H9 (cell line): ENCODE results near the gene PNLDC1. TPM values are rescaled to one million over a fixed set of nuclear protein-coding genes. Genes with fewer than 3 reads are reported as not detected.

Experiments used
- DNase-seq: peaks from one replicate; pipeline ENCODE4 v3.0.0-alpha.2; 2017
- H2AFZ ChIP-seq: one replicate; pipeline ENCODE4 v1.6.1; 2013; ENCODE audit warnings: mild to moderate bottlenecking, low read length, control low read depth, moderate library complexity
- H2AK5ac ChIP-seq: 2 replicates; pipeline ENCODE4 v1.6.1; 2013; ENCODE audit warnings: low read length, control low read depth, mixed read lengths; ENCODE audit not compliant: insufficient read length
- H2BK120ac ChIP-seq: one replicate; pipeline ENCODE4 v1.6.1; 2013; ENCODE audit warnings: low read depth, mild to moderate bottlenecking, low read length, control low read depth, inconsistent platforms; ENCODE audit not compliant: poor library complexity, severe bottlenecking
- H2BK12ac ChIP-seq: 2 replicates; pipeline ENCODE4 v1.6.1; 2013; ENCODE audit warnings: low read length, control low read depth, mixed read lengths, low read depth; ENCODE audit not compliant: insufficient read length
- H2BK15ac ChIP-seq: 2 replicates; pipeline ENCODE4 v1.6.1; 2013; ENCODE audit warnings: low read depth, low read length, control low read depth
- H2BK20ac ChIP-seq: one replicate; pipeline ENCODE4 v1.6.1; 2013; ENCODE audit warnings: low read depth, mild to moderate bottlenecking, low read length, control low read depth, inconsistent platforms; ENCODE audit not compliant: poor library complexity, severe bottlenecking
- H2BK5ac ChIP-seq: 2 replicates; pipeline ENCODE4 v1.6.1; 2013; ENCODE audit warnings: low read length, control low read depth, mixed read lengths; ENCODE audit not compliant: insufficient read length
- H3K14ac ChIP-seq: 2 replicates; pipeline ENCODE4 v1.6.1; 2013; ENCODE audit warnings: low read length, control low read depth; ENCODE audit not compliant: insufficient read depth
- H3K18ac ChIP-seq: 2 replicates; pipeline ENCODE4 v1.6.1; 2013; ENCODE audit warnings: low read depth, mild to moderate bottlenecking, mixed read lengths, low read length, control low read depth; ENCODE audit not compliant: insufficient read length
- H3K23ac ChIP-seq: 2 replicates; pipeline ENCODE4 v1.6.1; 2013; ENCODE audit warnings: low read length, control low read depth, mixed read lengths, low read depth; ENCODE audit not compliant: insufficient read length
- H3K23me2 ChIP-seq: 2 replicates; pipeline ENCODE4 v1.6.1; 2013; ENCODE audit warnings: low read depth, mild to moderate bottlenecking, mixed read lengths, low read length, control low read depth; ENCODE audit not compliant: insufficient read length, poor library complexity, severe bottlenecking
- H3K27ac ChIP-seq: 2 replicates; pipeline ENCODE4 v1.5.1; 2013; ENCODE audit warnings: low read length, control low read depth, mixed read lengths, low read depth; ENCODE audit not compliant: insufficient read length
- H3K27me3 ChIP-seq: 2 replicates; pipeline ENCODE4 v1.6.1; 2013; ENCODE audit warnings: low read length, control low read depth, inconsistent platforms; ENCODE audit not compliant: insufficient read depth
- H3K4ac ChIP-seq: 2 replicates; pipeline ENCODE4 v1.6.1; 2013; ENCODE audit warnings: low read depth, mild to moderate bottlenecking, control low read depth, inconsistent platforms, low read length, moderate library complexity
- H3K4me1 ChIP-seq: 2 replicates; pipeline ENCODE4 v1.6.1; 2013; ENCODE audit warnings: low read length, control low read depth, inconsistent platforms; ENCODE audit not compliant: insufficient read depth
- H3K4me2 ChIP-seq: 2 replicates; pipeline ENCODE4 v1.6.1; 2013; ENCODE audit warnings: low read length, control low read depth, mixed read lengths; ENCODE audit not compliant: insufficient read length, insufficient read depth
- H3K56ac ChIP-seq: 2 replicates; pipeline ENCODE4 v1.6.1; 2013; ENCODE audit warnings: low read depth, mild to moderate bottlenecking, mixed read lengths, low read length, control low read depth; ENCODE audit not compliant: insufficient read length
- H3K79me1 ChIP-seq: 2 replicates; pipeline ENCODE4 v1.6.1; 2013; ENCODE audit warnings: low read depth, mild to moderate bottlenecking, moderate library complexity, low read length, control low read depth, inconsistent platforms; ENCODE audit not compliant: insufficient read depth, poor library complexity, severe bottlenecking
- H3K79me2 ChIP-seq: 2 replicates; pipeline ENCODE4 v1.6.1; 2013; ENCODE audit warnings: low read length, control low read depth, inconsistent platforms; ENCODE audit not compliant: insufficient read depth
- H3K9ac ChIP-seq: 2 replicates; pipeline ENCODE4 v1.6.1; 2013; ENCODE audit warnings: low read length, control low read depth, mixed read lengths; ENCODE audit not compliant: insufficient read length; ENCODE audit errors: extremely low read depth
- H3K9me3 ChIP-seq: one replicate; pipeline ENCODE4 v1.6.1; 2013; ENCODE audit warnings: low read depth, low read length, inconsistent platforms; ENCODE audit not compliant: control insufficient read depth
- H3T11ph ChIP-seq: one replicate; pipeline ENCODE4 v1.6.1; 2013; ENCODE audit warnings: mild to moderate bottlenecking, low read length, control low read depth, inconsistent platforms
- H4K20me1 ChIP-seq: one replicate; pipeline ENCODE4 v1.6.1; 2013; ENCODE audit not compliant: control insufficient read depth, insufficient read length, insufficient read depth
- H4K5ac ChIP-seq: 2 replicates; pipeline ENCODE4 v1.6.1; 2013; ENCODE audit warnings: low read depth, mild to moderate bottlenecking, mixed read lengths, low read length, control low read depth; ENCODE audit not compliant: insufficient read length
- H4K8ac ChIP-seq: replicated peaks from 2 replicates; pipeline ENCODE4 v1.6.1; 2013; ENCODE audit warnings: low read length, control low read depth, mixed read lengths, low read depth; ENCODE audit not compliant: insufficient read length
- H4K91ac ChIP-seq: 2 replicates; pipeline ENCODE4 v1.6.1; 2013; ENCODE audit warnings: low read depth, mild to moderate bottlenecking, moderate library complexity, mixed read lengths, low read length, control low read depth; ENCODE audit not compliant: insufficient read length
- H3K27ac Mint-ChIP-seq, 3 experiments: 2 replicates in 2 of 3; 3 replicates in 1 of 3; pipeline ENCODE4 v1.8.0; 2020 to 2021; ENCODE audit warnings: mixed read lengths in 3 of 3, mild to moderate bottlenecking in 1 of 3, moderate library complexity in 1 of 3
- H3K27me3 Mint-ChIP-seq: 2 replicates; pipeline ENCODE4 v1.8.0; 2021; ENCODE audit warnings: low read depth, mild to moderate bottlenecking, moderate library complexity, mixed read lengths
- H3K36me3 Mint-ChIP-seq, 3 experiments: 2 replicates in 2 of 3; 3 replicates in 1 of 3; pipeline ENCODE4 v1.8.0; 2020 to 2021; ENCODE audit warnings: low read depth in 3 of 3, mixed read lengths in 3 of 3; ENCODE audit not compliant: insufficient read depth in 1 of 3
- H3K4me1 Mint-ChIP-seq, 2 experiments: 2 replicates each; pipeline ENCODE4 v1.8.0; 2020; ENCODE audit warnings: mixed read lengths in 2 of 2
- H3K4me3 Mint-ChIP-seq, 2 experiments: 2 replicates in 1 of 2; 3 replicates in 1 of 2; pipeline ENCODE4 v1.8.0; 2020 to 2021; ENCODE audit warnings: mild to moderate bottlenecking in 2 of 2, mixed read lengths in 2 of 2, moderate library complexity in 1 of 2
- H3K9me3 Mint-ChIP-seq, 2 experiments: 2 replicates in 1 of 2; 3 replicates in 1 of 2; pipeline ENCODE4 v1.8.0; 2020; ENCODE audit warnings: mild to moderate bottlenecking in 2 of 2, mixed read lengths in 2 of 2, moderate library complexity in 1 of 2
- CTCF ChIP-seq: fragments of 200-600 bp; sonication (generic); conservative IDR thresholded peaks from 3 replicates; pipeline ENCODE4 v1.8.0; 2021; ENCODE audit warnings: antibody characterized with exemption, mild to moderate bottlenecking
- WGBS: extraction: QIAGEN DNeasy Blood & Tissue Kit; methylation state at CpG from one replicate; pipeline ENCODE4 v1.1.7; 2013; ENCODE audit warnings: missing lambda C conversion rate, low lambda C conversion rate, mixed read lengths; ENCODE audit not compliant: insufficient read length; ENCODE audit errors: extremely low coverage; 5-methylcytosine and 5-hydroxymethylcytosine counted together
- total RNA-seq: library from RNA; stranded (reverse); gene quantifications from 2 replicates; pipeline ENCODE4 v1.2.1, GENCODE V29; 2021

The PNLDC1 gene
- total RNA-seq, 1 experiment from 2014 or later: not detected

GRCh38 chr6:159753081-159753872 is 46.8 kb upstream of the PNLDC1 start:
- Histone ChIP-seq H3K4ac (no peak overlapping the region), H2BK15ac (no peak overlapping the region), H3K79me2 (no peaks in the 10 kb centered on the region), H3K18ac (no peak overlapping the region), H2BK5ac (no peak overlapping the region), H2AFZ (no peak overlapping the region), H3K23me2 (no peaks in the 10 kb centered on the region), H2BK120ac (no peak overlapping the region), H2BK12ac (no peak overlapping the region), H4K91ac (no peak overlapping the region), H3K14ac (no peak overlapping the region), H3K27me3 (no peaks in the 10 kb centered on the region), H3K23ac (no peak overlapping the region), H3K79me1 (no peaks in the 10 kb centered on the region), H2AK5ac (no peak overlapping the region), H3K56ac (no peak overlapping the region), H3T11ph (no peak overlapping the region), H2BK20ac (no peak overlapping the region), H3K4me1 (no peaks in the 10 kb centered on the region), H4K5ac (no peak overlapping the region), H3K27ac (no peak overlapping the region), H3K9ac (no peak overlapping the region), H3K9me3 (no peaks in the 10 kb centered on the region), H3K4me2 (no peak overlapping the region), H4K20me1 (no peaks in the 10 kb centered on the region), H4K8ac (no peak overlapping the region)
- no peak for DNase-seq
- WGBS: no CpG with 5 or more reads among the region's 6 CpGs
- Mint-ChIP-seq H3K9me3 (no peaks in the 10 kb centered on the region), H3K27me3 (no peaks in the 10 kb centered on the region), H3K36me3 (peaks cover 50 to 92% (median 86%) of the 10 kb centered on the region in 3 experiments; a peak in 6 of 7 replicates), H3K4me3 (no peak overlapping the region), H3K4me1 (peaks cover under 1 to 6% of the 10 kb centered on the region in 2 experiments; a peak in 2 of 4 replicates), H3K27ac (peak overlapping the region in 1 of 3 experiments; percentile 29; a peak in 1 of 7 replicates)
- TF ChIP-seq CTCF: no peak
